ENCODE data around the gene PLCXD1. TPM values are rescaled to one million over a fixed set of nuclear protein-coding genes. Genes with fewer than 3 reads are reported as not detected.
"Not testable (repeated sequence)": the region's sequence is repeated elsewhere in the genome, so short reads cannot be mapped to it uniquely, and the experiment has no call there.

Gene PLCXD1
- polyA plus RNA-seq, 4 donors, result 3.8 to 40.9 (median 13.3) TPM

- FAIRE-seq (no peak), DNase-seq (no peak)
- WGBS, 3 donors, result 86 to 95% (median 93%) methylated on average over 20 of the region's 20 CpGs
- Histone ChIP-seq H3K4me3 (ENCODE audit: low read depth in 1 of 3, low read length in 3 of 3) (no peak overlapping the region), H3K27ac (ENCODE audit: low read depth in 1 of 3, low read length in 2 of 3) (no peak overlapping the region), H3K36me3 (ENCODE audit: control insufficient read depth in 3 of 3, insufficient read depth in 2 of 3, low read depth in 1 of 3, low read length in 3 of 3) (peaks cover 0 to 18% (median 0%) of the 10 kb centered on the region in 3 donors), H3K4me1 (ENCODE audit: control insufficient read depth in 3 of 3, insufficient read depth in 2 of 3, low read depth in 1 of 3, low read length in 2 of 3) (no peaks in the 10 kb centered on the region), H3K27me3 (ENCODE audit: control insufficient read depth in 3 of 3, insufficient read depth in 3 of 3, low read length in 3 of 3) (no peaks in the 10 kb centered on the region), H3K9me3 (ENCODE audit: control insufficient read depth in 2 of 2, insufficient read depth in 1 of 2, low read depth in 1 of 2, low read length in 1 of 2) (peaks cover 0 to 48% of the 10 kb centered on the region in 2 donors)
Measured at GRCh38 chrX:350148-350533, 69.0 kb downstream of the PLCXD1 start.

GRCh38 chrX:350534-351323 lies 69.5 kb downstream of the PLCXD1 start:
- H3K27me3 ChIP-seq (ENCODE audit: control insufficient read depth in 3 of 3, insufficient read depth in 3 of 3, low read length in 3 of 3), result no peaks in the 10 kb centered on the region
- WGBS, 3 donors, result 95 to 96% (median 95%) methylated on average over 59 to 61 of the region's 61 CpGs
- FAIRE-seq, result no peak
- no peak overlapping the region for H3K27ac ChIP-seq (ENCODE audit: low read depth in 1 of 3, low read length in 2 of 3)
- H3K9me3 ChIP-seq (ENCODE audit: control insufficient read depth in 2 of 2, insufficient read depth in 1 of 2, low read depth in 1 of 2, low read length in 1 of 2), result peaks cover 0 to 46% of the 10 kb centered on the region in 2 donors
- no peaks in the 10 kb centered on the region for H3K4me1 ChIP-seq (ENCODE audit: control insufficient read depth in 3 of 3, insufficient read depth in 2 of 3, low read depth in 1 of 3, low read length in 2 of 3)
- H3K36me3 ChIP-seq (ENCODE audit: control insufficient read depth in 3 of 3, insufficient read depth in 2 of 3, low read depth in 1 of 3, low read length in 3 of 3), result peaks cover 0 to 17% (median 0%) of the 10 kb centered on the region in 3 donors
- no peak overlapping the region for H3K4me3 ChIP-seq (ENCODE audit: low read depth in 1 of 3, low read length in 3 of 3)
- DNase-seq, result no peak

- H3K27me3 ChIP-seq (ENCODE audit: control insufficient read depth in 3 of 3, insufficient read depth in 3 of 3, low read length in 3 of 3); H3K4me3 ChIP-seq (ENCODE audit: low read depth in 1 of 3, low read length in 3 of 3); DNase-seq; H3K4me1 ChIP-seq (ENCODE audit: control insufficient read depth in 3 of 3, insufficient read depth in 2 of 3, low read depth in 1 of 3, low read length in 2 of 3); H3K27ac ChIP-seq (ENCODE audit: low read depth in 1 of 3, low read length in 2 of 3); FAIRE-seq: not testable (repeated sequence)
- H3K9me3 ChIP-seq (ENCODE audit: control insufficient read depth in 2 of 2, insufficient read depth in 1 of 2, low read depth in 1 of 2, low read length in 1 of 2), result peaks cover 0 to 46% of the 10 kb centered on the region in 2 donors
- 95 to 98% (median 97%) methylated on average over 11 of the region's 13 CpGs for WGBS, 3 donors
- peaks cover 0 to 17% (median 0%) of the 10 kb centered on the region in 3 donors for H3K36me3 ChIP-seq (ENCODE audit: control insufficient read depth in 3 of 3, insufficient read depth in 2 of 3, low read depth in 1 of 3, low read length in 3 of 3)
Measured at GRCh38 chrX:351324-351641, 70.1 kb downstream of the PLCXD1 start.

GRCh38 chrX:351736-352135 lies 70.6 kb downstream of the PLCXD1 start:
- Histone ChIP-seq H3K9me3 (ENCODE audit: control insufficient read depth in 2 of 2, insufficient read depth in 1 of 2, low read depth in 1 of 2, low read length in 1 of 2) (peaks cover 0 to 46% of the 10 kb centered on the region in 2 donors), H3K36me3 (ENCODE audit: control insufficient read depth in 3 of 3, insufficient read depth in 2 of 3, low read depth in 1 of 3, low read length in 3 of 3) (peaks cover 0 to 15% (median 0%) of the 10 kb centered on the region in 3 donors), H3K27ac (ENCODE audit: low read depth in 1 of 3, low read length in 2 of 3) (no peak overlapping the region), H3K27me3 (ENCODE audit: control insufficient read depth in 3 of 3, insufficient read depth in 3 of 3, low read length in 3 of 3) (no peaks in the 10 kb centered on the region), H3K4me1 (ENCODE audit: control insufficient read depth in 3 of 3, insufficient read depth in 2 of 3, low read depth in 1 of 3, low read length in 2 of 3) (no peaks in the 10 kb centered on the region), H3K4me3 (ENCODE audit: low read depth in 1 of 3, low read length in 3 of 3) (no peak overlapping the region)
- 96 to 98% (median 96%) methylated on average over 10 of the region's 10 CpGs for WGBS, 3 donors
- DNase-seq, result no peak
- FAIRE-seq, result no peak

- H3K4me3 ChIP-seq (ENCODE audit: low read depth in 1 of 3, low read length in 3 of 3), result no peak overlapping the region
- FAIRE-seq (no peak), DNase-seq (no peak)
- no peak overlapping the region for H3K27ac ChIP-seq (ENCODE audit: low read depth in 1 of 3, low read length in 2 of 3)
- 96 to 97% (median 97%) methylated on average over 27 of the region's 27 CpGs for WGBS, 3 donors
- no peaks in the 10 kb centered on the region for H3K27me3 ChIP-seq (ENCODE audit: control insufficient read depth in 3 of 3, insufficient read depth in 3 of 3, low read length in 3 of 3)
- peaks cover 0 to 43% of the 10 kb centered on the region in 2 donors for H3K9me3 ChIP-seq (ENCODE audit: control insufficient read depth in 2 of 2, insufficient read depth in 1 of 2, low read depth in 1 of 2, low read length in 1 of 2)
- H3K4me1 ChIP-seq (ENCODE audit: control insufficient read depth in 3 of 3, insufficient read depth in 2 of 3, low read depth in 1 of 3, low read length in 2 of 3), result no peaks in the 10 kb centered on the region
- peaks cover 0 to 11% (median 0%) of the 10 kb centered on the region in 3 donors for H3K36me3 ChIP-seq (ENCODE audit: control insufficient read depth in 3 of 3, insufficient read depth in 2 of 3, low read depth in 1 of 3, low read length in 3 of 3)
Measured at GRCh38 chrX:352181-352580, 71.0 kb downstream of the PLCXD1 start.

- Histone ChIP-seq H3K27ac (ENCODE audit: low read depth in 1 of 3, low read length in 2 of 3) (no peak overlapping the region), H3K27me3 (ENCODE audit: control insufficient read depth in 3 of 3, insufficient read depth in 3 of 3, low read length in 3 of 3) (no peaks in the 10 kb centered on the region), H3K4me3 (ENCODE audit: low read depth in 1 of 3, low read length in 3 of 3) (no peak overlapping the region), H3K4me1 (ENCODE audit: control insufficient read depth in 3 of 3, insufficient read depth in 2 of 3, low read depth in 1 of 3, low read length in 2 of 3) (no peaks in the 10 kb centered on the region), H3K36me3 (ENCODE audit: control insufficient read depth in 3 of 3, insufficient read depth in 2 of 3, low read depth in 1 of 3, low read length in 3 of 3) (peaks cover 0 to 13% (median 0%) of the 10 kb centered on the region in 3 donors), H3K9me3 (ENCODE audit: control insufficient read depth in 2 of 2, insufficient read depth in 1 of 2, low read depth in 1 of 2, low read length in 1 of 2) (peaks cover 0 to 38% of the 10 kb centered on the region in 2 donors)
- DNase-seq (no peak), FAIRE-seq (no peak)
- WGBS, 3 donors, result 96 to 98% (median 97%) methylated on average over 39 of the region's 39 CpGs
Measured at GRCh38 chrX:352582-353314, 71.6 kb downstream of the PLCXD1 start.

Other genes with a start within 250 kb of the PLCXD1 start
- 10 to 100 TPM; 34.9 to 69.7 (median 44.8) TPM for gene GTPBP6, start 37.4 kb downstream of the PLCXD1 start, polyA plus RNA-seq
- 10 to 100 TPM in 3 of 4 donors, 1 to 10 TPM in 1; 4.9 to 13.6 (median 11.8) TPM for gene PPP2R3B, start 105.5 kb downstream of the PLCXD1 start, polyA plus RNA-seq